HepG2 (cell line): ENCODE data around the gene GAREM1. TPM values are rescaled to one million over a fixed set of nuclear protein-coding genes. Genes with fewer than 3 reads are reported as not detected.

Experiments used
- ATAC-seq: fragments of 200-7000 bp; cut with Tn5 transposase; 3 replicates; pipeline ENCODE4 v1.9.1; 2020; ENCODE audit warnings: mild to moderate bottlenecking, moderate library complexity
- BruUV-seq: library from RNA; stranded (reverse); fragments of 400-500 nt; replicated peaks from 2 replicates; lab custom pipeline; 2021; lab: Mats Ljungman, UMichigan
- CTCF ChIA-PET: fragments of 300-600 bp; formaldehyde crosslinking; extraction: SDS; loops from one replicate; lab custom pipeline; 2021; ENCODE audit warnings: low total read pairs, inconsistent platforms, low intra/inter-chr PET ratio; lab: Yijun Ruan, JAX
- POLR2A ChIA-PET: fragments of 350-600 bp; sonication (Branson Sonifier 250); formaldehyde crosslinking; loops from one replicate; lab custom pipeline; 2020; ENCODE audit warnings: antibody characterized with exemption, inconsistent platforms; lab: Yijun Ruan, JAX
- DNase-seq: peaks from one replicate; pipeline ENCODE4 v3.0.0-alpha.2; 2015; ENCODE audit warnings: low spot score
- FAIRE-seq: peaks from 3 replicates; lab custom pipeline; 2011; peaks lifted over from hg19 to GRCh38; lab: Jason Lieb, UNC
- H2AFZ ChIP-seq: one replicate; pipeline ENCODE4 v1.6.1; 2011; ENCODE audit warnings: low read length, inconsistent platforms
- H3K27ac ChIP-seq: fragments of 300-600 bp; 3 replicates; pipeline ENCODE4 v1.8.0; 2011; ENCODE audit warnings: mixed run types, mild to moderate bottlenecking, mixed read lengths, low read length, inconsistent platforms; ENCODE audit not compliant: insufficient read depth; ENCODE audit errors: extremely low read length
- H3K27me3 ChIP-seq, 2 experiments: fragments of 200-600 bp in 1 of 2; 2 replicates in 1 of 2; 3 replicates in 1 of 2; pipeline versions ENCODE4 v1.6.0 to v1.8.0; 2011; ENCODE audit warnings: low read length in 2 of 2, mild to moderate bottlenecking in 2 of 2, moderate library complexity in 2 of 2, inconsistent platforms in 1 of 2; ENCODE audit not compliant: insufficient read depth in 2 of 2, control insufficient read depth in 1 of 2
- H3K36me3 ChIP-seq, 2 experiments: fragments of 200-600 bp in 1 of 2; replicated peaks in 1 of 2; 2 replicates in 1 of 2; 3 replicates in 1 of 2; pipeline versions ENCODE4 v1.5.1 to v1.8.0; 2011; ENCODE audit warnings: low read length in 2 of 2, inconsistent platforms in 1 of 2; ENCODE audit not compliant: insufficient read depth in 2 of 2, control insufficient read depth in 1 of 2
- H3K4me1 ChIP-seq: 2 replicates; pipeline ENCODE4 v1.5.1; 2012; ENCODE audit warnings: low read length, inconsistent platforms; ENCODE audit not compliant: insufficient read depth
- H3K4me2 ChIP-seq: 2 replicates; pipeline ENCODE4 v1.6.0; 2011; ENCODE audit warnings: low read depth, low read length, inconsistent platforms
- H3K4me3 ChIP-seq, 3 experiments: fragments of 200-600 bp in 1 of 3; sonication (generic), shearing (Covaris generic) in 1 of 3; replicated peaks in 1 of 3; 2 replicates each; pipeline ENCODE4 v1.5.1; 2011 to 2016; ENCODE audit warnings: low read length in 3 of 3, inconsistent platforms in 2 of 3, low read depth in 2 of 3, mild to moderate bottlenecking in 2 of 3, control low read depth in 1 of 3, mixed read lengths in 1 of 3; ENCODE audit not compliant: insufficient read depth in 1 of 3
- H3K79me2 ChIP-seq: one replicate; pipeline ENCODE4 v1.6.1; 2011; ENCODE audit warnings: low read length, inconsistent platforms; ENCODE audit not compliant: insufficient read depth
- H3K9ac ChIP-seq: 2 replicates; pipeline ENCODE4 v1.6.0; 2011; ENCODE audit warnings: mild to moderate bottlenecking, low read depth, low read length, inconsistent platforms; ENCODE audit not compliant: insufficient read depth
- H3K9me3 ChIP-seq: 2 replicates; pipeline ENCODE4 v1.5.1; 2012; ENCODE audit warnings: mild to moderate bottlenecking, low read length
- H4K20me1 ChIP-seq: 2 replicates; pipeline ENCODE4 v1.6.0; 2011; ENCODE audit warnings: inconsistent platforms, mild to moderate bottlenecking, low read length, moderate library complexity; ENCODE audit not compliant: insufficient read depth
- CEBPB ChIP-seq: IDR thresholded peaks from 2 replicates; pipeline ENCODE4 v1.6.1; 2011; ENCODE audit warnings: low read depth, low read length, improper control_type of control experiment, borderline replicate concordance
- PHF5A ChIP-seq: IDR thresholded peaks from one replicate; pipeline ENCODE4 v1.6.1; 2018; ENCODE audit warnings: low read depth, missing genetic modification reagents; ENCODE audit not compliant: unreplicated experiment
- REPIN1 ChIP-seq: sonication (generic); formaldehyde crosslinking; IDR thresholded peaks from 2 replicates; pipeline ENCODE4 v1.8.0; 2022; ENCODE audit warnings: missing genetic modification reagents, low read depth, mild to moderate bottlenecking, borderline replicate concordance
- SALL2 ChIP-seq: sonication (generic); formaldehyde crosslinking; IDR thresholded peaks from 2 replicates; pipeline ENCODE4 v1.8.1; 2023; ENCODE audit warnings: mild to moderate bottlenecking, missing genetic modification reagents, inconsistent platforms
- SSRP1 ChIP-seq: IDR thresholded peaks from 2 replicates; pipeline ENCODE4 v1.6.1; 2016; ENCODE audit warnings: control low read depth
- ZNF329 ChIP-seq: sonication (generic); formaldehyde crosslinking; IDR thresholded peaks from 2 replicates; pipeline ENCODE4 v1.9.0; 2021; ENCODE audit warnings: low read depth, mild to moderate bottlenecking, missing genetic modification reagents
- ZNF34 ChIP-seq: sonication (generic); formaldehyde crosslinking; IDR thresholded peaks from 2 replicates; pipeline ENCODE4 v1.4.0; 2020; ENCODE audit warnings: mild to moderate bottlenecking, missing genetic modification reagents, borderline replicate concordance
- ZNF350 ChIP-seq: sonication (generic); formaldehyde crosslinking; IDR thresholded peaks from 2 replicates; pipeline ENCODE4 v1.4.0; 2020; ENCODE audit warnings: mild to moderate bottlenecking, low read depth, missing genetic modification reagents, borderline replicate concordance
- WGBS: methylation state at CpG from one replicate; pipeline ENCODE4 v1.1.6; 2017; ENCODE audit warnings: low lambda C conversion rate; 5-methylcytosine and 5-hydroxymethylcytosine counted together
- in situ Hi-C: cut with HindIII; loops from 2 replicates; pipeline ENCODE4 v1.10.0; 2017; ENCODE audit warnings: low pct_unique_long_range_greater_than_20kb; ENCODE audit not compliant: extremely low pct_ligation_motif_present
- intact Hi-C: fragments of 100-400 bp; cut with micrococcal nuclease; formaldehyde crosslinking; loops from one replicate; pipeline ENCODE4 v1.10.0; 2022; ENCODE audit not compliant: unreplicated experiment
- polyA plus RNA-seq, 8 experiments: library from polyadenylated mRNA; depleted of rRNA in 3 of 8; stranded (reverse) in 7 of 8; unstranded in 1 of 8; fragments of >200 nt; fragmentation: Illumina TruSeq in 4 of 8; extraction: Trizol in 4 of 8; gene quantifications; 2 replicates each; pipeline versions ENCODE4 v1.2.1 to v1.2.3, GENCODE V29; 2011 to 2016; ENCODE audit warnings: low read depth in 4 of 8, missing spikeins in 1 of 8, mixed read lengths in 1 of 8; ENCODE audit not compliant: insufficient read depth in 1 of 8
- total RNA-seq, 5 experiments: library from RNA; depleted of rRNA; stranded (reverse); fragments of >200 nt; fragmentation: Illumina TruSeq; extraction: Trizol; gene quantifications; 2 replicates each; pipeline ENCODE4 v1.2.3, GENCODE V29; 2016; ENCODE audit warnings: low read depth in 1 of 5
- TF ChIP-seq, protein P1 (sequence below): sonication (generic); formaldehyde crosslinking; IDR thresholded peaks from 2 replicates; pipeline ENCODE4 v1.8.1; 2023; ENCODE audit warnings: missing genetic modification reagents, inconsistent platforms, borderline replicate concordance
- TF ChIP-seq, protein P2 (sequence below): sonication (generic); formaldehyde crosslinking; IDR thresholded peaks from 2 replicates; pipeline ENCODE4 v1.8.1; 2023; ENCODE audit warnings: mild to moderate bottlenecking, moderate library complexity, missing genetic modification reagents

GAREM1 gene
- total and polyA plus RNA-seq, 2 of the 13 experiments (the other 11 are each of a cell fraction or from before 2014, with no cell fraction given) = 2.5 to 2.9 TPM

DNA sequence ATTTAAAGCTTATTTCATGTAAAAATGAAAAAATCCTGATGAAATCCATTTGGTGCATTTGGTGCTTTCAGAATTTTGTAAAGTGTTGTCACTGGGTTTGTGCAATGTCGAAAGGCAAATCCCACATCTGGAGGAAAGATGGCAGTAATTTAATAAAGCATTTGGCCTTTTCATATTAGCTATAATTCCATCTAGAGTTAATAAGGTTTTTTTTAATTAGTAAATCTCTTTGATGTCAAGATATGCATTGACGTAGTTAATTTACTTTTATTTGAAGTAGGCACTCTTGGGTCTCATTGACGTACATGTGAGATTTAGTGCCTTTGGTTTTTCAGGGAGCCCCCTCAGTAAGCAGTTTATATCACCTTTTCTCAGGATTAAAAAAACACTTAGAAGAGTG, 12.3 kb upstream of the GAREM1 start:
- Histone ChIP-seq H3K27me3 (peaks cover 0 to 6% of the 10 kb centered on the region in 2 experiments; a peak in 1 of 5 replicates), H3K9me3 (no peaks in the 10 kb centered on the region), H2AFZ (no peak overlapping the region), H3K4me2 (no peak overlapping the region), H3K27ac (no peak overlapping the region), H3K9ac (no peak overlapping the region), H4K20me1 (no peaks in the 10 kb centered on the region)
- no peak for DNase-seq
- FAIRE-seq = no peak
- ChIA-PET CTCF (no interaction called here), POLR2A (no interaction called here)
- no TSS peak for BruUV-seq
- 63% methylated on average over 3 of the region's 3 CpGs for WGBS
- no peak for ATAC-seq
- intact Hi-C loops = loop anchor here (2.0 kb wide), 1 partner anchor 52 kb away; no protein-coding TSS in a partner anchor
- in situ Hi-C loops = no loop called here
- no peak for TF ChIP-seq ZNF329 (CRISPR knock-in tag)
- no peak for TF ChIP-seq SSRP1 (CRISPR knock-in tag)
- no peak for TF ChIP-seq ZNF34 (CRISPR knock-in tag)
- no peak for TF ChIP-seq SALL2 (CRISPR knock-in tag)
- no peak for TF ChIP-seq PHF5A
- TF ChIP-seq ZNF350 (CRISPR knock-in tag) = no peak
- TF ChIP-seq, protein P1, sequence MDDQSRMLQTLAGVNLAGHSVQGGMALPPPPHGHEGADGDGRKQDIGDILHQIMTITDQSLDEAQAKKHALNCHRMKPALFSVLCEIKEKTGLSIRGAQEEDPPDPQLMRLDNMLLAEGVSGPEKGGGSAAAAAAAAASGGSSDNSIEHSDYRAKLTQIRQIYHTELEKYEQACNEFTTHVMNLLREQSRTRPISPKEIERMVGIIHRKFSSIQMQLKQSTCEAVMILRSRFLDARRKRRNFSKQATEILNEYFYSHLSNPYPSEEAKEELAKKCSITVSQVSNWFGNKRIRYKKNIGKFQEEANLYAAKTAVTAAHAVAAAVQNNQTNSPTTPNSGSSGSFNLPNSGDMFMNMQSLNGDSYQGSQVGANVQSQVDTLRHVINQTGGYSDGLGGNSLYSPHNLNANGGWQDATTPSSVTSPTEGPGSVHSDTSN = no peak
- TF ChIP-seq REPIN1 (CRISPR knock-in tag) = no peak
- TF ChIP-seq, protein P2, sequence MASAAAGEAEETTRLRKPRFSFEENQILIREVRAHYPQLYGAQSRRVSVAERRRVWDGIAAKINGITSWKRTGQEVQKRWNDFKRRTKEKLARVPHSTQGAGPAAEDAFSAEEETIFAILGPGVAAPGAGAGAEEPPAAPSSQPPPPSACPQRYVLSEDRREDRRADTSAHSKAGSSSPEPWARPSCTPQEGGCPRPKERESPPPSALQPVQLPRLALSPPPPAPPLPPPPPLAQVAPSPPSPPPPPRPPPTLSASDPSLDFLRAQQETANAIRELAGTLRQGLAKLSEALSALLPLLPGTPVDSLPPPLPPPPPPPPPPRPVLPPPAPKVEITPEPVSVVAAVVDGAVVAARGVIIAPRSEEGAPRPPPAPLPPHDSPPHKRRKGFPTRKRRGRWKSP = no peak
- TF ChIP-seq CEBPB = no peak
- TF ChIP-seq, all 625 proteins: peak for 0
- Histone ChIP-seq H3K36me3 (no peaks in the 10 kb centered on the region), H3K79me2 (no peaks in the 10 kb centered on the region), H3K4me3 (no peak overlapping the region), H3K4me1 (no peaks in the 10 kb centered on the region)
